HG03175 (cell line): ENCODE data around the gene CEP350.

Experiments
- ATAC-seq: cut with Tn5 transposase; IDR thresholded peaks from one replicate; pipeline ENCODE4 v1.9.1; 2021; ENCODE audit warnings: mild to moderate bottlenecking, moderate library complexity; ENCODE audit not compliant: unreplicated experiment

The CEP350 gene

GRCh38 chr1:179954493-179955286, at the start of gene CEP350:
Gene CEP350 (plus strand): TSS chr1:179954810. CDS start chr1:179986182, 31,372 bp downstream.
- ATAC-seq = peak; percentile 92

- no peak for ATAC-seq
Measured at GRCh38 chr1:179910934-179911333, 43.7 kb upstream of the CEP350 start.

GRCh38 chr1:179911812-179912211, 42.8 kb upstream of the CEP350 start:
- ATAC-seq = no peak

- ATAC-seq = no peak
Measured at GRCh38 chr1:179917601-179918429, 36.8 kb upstream of the CEP350 start.

GRCh38 chr1:179921472-179921871, 33.1 kb upstream of the CEP350 start:
- no peak for ATAC-seq

GRCh38 chr1:179921981-179922872, 32.4 kb upstream of the CEP350 start:
- ATAC-seq = no peak

- no peak for ATAC-seq
Measured at GRCh38 chr1:179923029-179923428, 31.6 kb upstream of the CEP350 start.

- ATAC-seq = no peak
Measured at GRCh38 chr1:179924268-179924667, 30.3 kb upstream of the CEP350 start.

GRCh38 chr1:179925302-179925701, 29.3 kb upstream of the CEP350 start:
- no peak for ATAC-seq

GRCh38 chr1:179925922-179926849, 28.4 kb upstream of the CEP350 start:
- ATAC-seq = no peak

GRCh38 chr1:179926850-179927205, 27.8 kb upstream of the CEP350 start:
- ATAC-seq = no peak

- ATAC-seq = no peak
Measured at GRCh38 chr1:179929955-179930798, 24.4 kb upstream of the CEP350 start.

- ATAC-seq = no peak
Measured at GRCh38 chr1:179930867-179931266, 23.7 kb upstream of the CEP350 start.

GRCh38 chr1:179933219-179933618, 21.4 kb upstream of the CEP350 start:
- ATAC-seq = no peak

- ATAC-seq = no peak
Measured at GRCh38 chr1:179935909-179936496, 18.6 kb upstream of the CEP350 start.

- ATAC-seq = no peak
Measured at GRCh38 chr1:179937668-179938254, 16.8 kb upstream of the CEP350 start.

- no peak for ATAC-seq
Measured at GRCh38 chr1:179938752-179939151, 15.9 kb upstream of the CEP350 start.

GRCh38 chr1:179939941-179940340, 14.7 kb upstream of the CEP350 start:
- no peak for ATAC-seq
